RWPE2 (cell line): Measurements from ENCODE around the gene XRCC3.

ENCODE experiments used
- ATAC-seq: fragments of 200-7000 bp; cut with Tn5 transposase; 3 replicates; pipeline ENCODE4 v1.9.1; 2021; ENCODE audit warnings: low read depth
- DNase-seq: peaks from one replicate; pipeline ENCODE4 v3.0.0-alpha.2; 2020; ENCODE audit warnings: low spot score
- H3K27ac ChIP-seq: fragments of 450-650 bp; 2 replicates; pipeline ENCODE4 v1.5.1; 2017; ENCODE audit warnings: mild to moderate bottlenecking; ENCODE audit not compliant: poor library complexity, severe bottlenecking
- H3K27me3 ChIP-seq: fragments of 250-450 bp; sonication (Bioruptor Pico); 2 replicates; pipeline ENCODE4 v1.5.1; 2021; ENCODE audit warnings: mild to moderate bottlenecking, moderate library complexity; ENCODE audit not compliant: insufficient read depth, poor library complexity, severe bottlenecking
- H3K36me3 ChIP-seq: fragments of 250-450 bp; sonication (Bioruptor Pico); 2 replicates; pipeline ENCODE4 v1.5.1; 2020; ENCODE audit warnings: low read depth, mild to moderate bottlenecking, moderate library complexity
- H3K4me1 ChIP-seq: fragments of 250-450 bp; sonication (Bioruptor Pico); 2 replicates; pipeline ENCODE4 v1.5.1; 2021; ENCODE audit warnings: mild to moderate bottlenecking, moderate library complexity; ENCODE audit not compliant: insufficient read depth, poor library complexity, severe bottlenecking
- H3K4me3 ChIP-seq: fragments of 250-450 bp; sonication (Bioruptor Pico); 2 replicates; pipeline ENCODE4 v1.5.1; 2021; ENCODE audit warnings: mild to moderate bottlenecking, moderate library complexity; ENCODE audit not compliant: severe bottlenecking
- H3K9me3 ChIP-seq: fragments of 250-450 bp; sonication (Bioruptor Pico); 2 replicates; pipeline ENCODE4 v1.5.1; 2021; ENCODE audit warnings: mild to moderate bottlenecking, moderate library complexity; ENCODE audit not compliant: severe bottlenecking
- TF ChIP-seq, protein P1 (sequence below): fragments of 450-650 bp; IDR thresholded peaks from one replicate; pipeline ENCODE4 v1.5.1; 2017; ENCODE audit warnings: mild to moderate bottlenecking, moderate library complexity; ENCODE audit not compliant: poor library complexity, severe bottlenecking

Gene XRCC3

DNA sequence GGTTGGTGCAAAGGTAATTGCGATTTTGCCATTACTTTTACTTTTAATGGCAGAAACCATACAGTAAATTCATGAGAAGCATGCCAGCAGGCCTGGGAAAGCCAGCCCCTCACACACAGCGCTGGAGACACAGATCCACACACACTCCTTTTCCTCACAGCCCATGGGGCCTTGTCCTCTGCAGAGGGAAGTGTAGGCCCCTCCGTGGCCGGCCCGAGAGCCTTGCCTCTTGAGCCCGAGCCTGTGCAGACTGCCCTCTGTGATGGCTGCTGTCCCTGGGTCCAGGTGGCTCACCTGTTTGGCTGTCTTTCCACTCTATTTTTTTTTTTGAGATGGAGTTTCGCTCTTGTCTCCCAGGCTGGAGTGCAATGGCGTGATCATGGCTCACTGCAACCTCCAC lies 39.3 kb downstream of the XRCC3 start:
- TF ChIP-seq, protein P1, sequence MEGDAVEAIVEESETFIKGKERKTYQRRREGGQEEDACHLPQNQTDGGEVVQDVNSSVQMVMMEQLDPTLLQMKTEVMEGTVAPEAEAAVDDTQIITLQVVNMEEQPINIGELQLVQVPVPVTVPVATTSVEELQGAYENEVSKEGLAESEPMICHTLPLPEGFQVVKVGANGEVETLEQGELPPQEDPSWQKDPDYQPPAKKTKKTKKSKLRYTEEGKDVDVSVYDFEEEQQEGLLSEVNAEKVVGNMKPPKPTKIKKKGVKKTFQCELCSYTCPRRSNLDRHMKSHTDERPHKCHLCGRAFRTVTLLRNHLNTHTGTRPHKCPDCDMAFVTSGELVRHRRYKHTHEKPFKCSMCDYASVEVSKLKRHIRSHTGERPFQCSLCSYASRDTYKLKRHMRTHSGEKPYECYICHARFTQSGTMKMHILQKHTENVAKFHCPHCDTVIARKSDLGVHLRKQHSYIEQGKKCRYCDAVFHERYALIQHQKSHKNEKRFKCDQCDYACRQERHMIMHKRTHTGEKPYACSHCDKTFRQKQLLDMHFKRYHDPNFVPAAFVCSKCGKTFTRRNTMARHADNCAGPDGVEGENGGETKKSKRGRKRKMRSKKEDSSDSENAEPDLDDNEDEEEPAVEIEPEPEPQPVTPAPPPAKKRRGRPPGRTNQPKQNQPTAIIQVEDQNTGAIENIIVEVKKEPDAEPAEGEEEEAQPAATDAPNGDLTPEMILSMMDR: no peak
- DNase-seq: no peak

DNA sequence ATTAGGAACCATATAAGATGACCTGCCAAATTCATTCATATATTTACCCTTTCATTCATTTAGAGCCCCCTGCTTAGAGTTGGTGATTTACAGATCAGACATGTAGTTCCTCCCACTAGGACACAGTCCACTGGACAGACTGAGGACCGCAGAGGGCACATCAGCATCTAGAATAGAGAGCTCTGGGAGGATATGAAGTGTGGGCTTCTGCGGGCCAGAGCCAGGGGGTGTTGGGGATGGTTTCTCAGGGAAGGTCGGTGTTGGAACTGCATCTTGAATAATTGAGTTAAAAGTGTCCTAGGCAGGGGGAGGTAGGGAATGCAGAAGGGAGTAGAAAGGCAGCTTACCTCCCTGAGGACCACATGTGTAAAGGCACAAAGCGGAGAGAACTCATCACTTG lies 43.3 kb downstream of the XRCC3 start:
- H3K36me3 ChIP-seq: peaks cover 100% of the 10 kb centered on the region
- H3K27me3 ChIP-seq: no peaks in the 10 kb centered on the region
- H3K9me3 ChIP-seq: no peaks in the 10 kb centered on the region
- H3K27ac ChIP-seq: no peak overlapping the region
- no peak for DNase-seq
- H3K4me1 ChIP-seq: no peaks in the 10 kb centered on the region
- H3K4me3 ChIP-seq: no peak overlapping the region
- no peak for ATAC-seq
- TF ChIP-seq, protein P1: no peak

More for the DNA sequence above, 39.3 kb downstream of the XRCC3 start:
- Histone ChIP-seq H3K27ac (no peak overlapping the region), H3K27me3 (no peaks in the 10 kb centered on the region), H3K4me1 (no peaks in the 10 kb centered on the region), H3K4me3 (no peak overlapping the region), H3K9me3 (no peaks in the 10 kb centered on the region), H3K36me3 (peaks cover 100% of the 10 kb centered on the region)
- no peak for ATAC-seq

GRCh38 chr14:103669370-103669769 lies 45.9 kb downstream of the XRCC3 start:
- peaks cover 94% of the 10 kb centered on the region for H3K36me3 ChIP-seq
- ATAC-seq: no peak

GRCh38 chr14:103668117-103668516 lies 47.1 kb downstream of the XRCC3 start:
- no peaks in the 10 kb centered on the region for H3K9me3 ChIP-seq

More at GRCh38 chr14:103669370-103669769, 45.9 kb downstream of the XRCC3 start:
- no peaks in the 10 kb centered on the region for H3K27me3 ChIP-seq
- TF ChIP-seq, protein P1: no peak
- no peak for DNase-seq
- H3K4me1 ChIP-seq: no peaks in the 10 kb centered on the region
- H3K9me3 ChIP-seq: no peaks in the 10 kb centered on the region
- H3K27ac ChIP-seq: no peak overlapping the region
- H3K4me3 ChIP-seq: no peak overlapping the region

DNA sequence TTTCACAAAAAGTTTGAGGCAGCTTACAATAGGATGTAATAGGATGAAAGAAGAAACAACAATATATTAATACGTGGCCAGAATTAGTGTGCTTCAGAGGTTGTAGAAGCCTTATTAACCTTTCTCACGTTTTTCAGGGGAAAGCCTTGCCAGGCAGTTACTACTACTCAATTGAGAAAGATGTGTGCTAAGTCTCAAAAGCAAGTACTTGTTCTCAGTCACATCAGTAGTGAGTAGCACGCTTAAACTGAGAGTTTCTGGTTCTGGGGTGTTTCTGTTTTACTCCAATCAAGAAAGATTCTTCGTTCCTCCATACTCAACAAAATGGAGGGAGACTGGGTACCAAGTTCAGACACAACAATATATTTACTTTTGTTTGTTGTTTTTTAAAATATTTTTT lies 47.6 kb downstream of the XRCC3 start:
- H3K27me3 ChIP-seq: no peaks in the 10 kb centered on the region
- peaks cover 94% of the 10 kb centered on the region for H3K36me3 ChIP-seq
- no peak for ATAC-seq

More at GRCh38 chr14:103668117-103668516, 47.1 kb downstream of the XRCC3 start:
- Histone ChIP-seq H3K4me1 (no peaks in the 10 kb centered on the region), H3K27ac (no peak overlapping the region), H3K4me3 (no peak overlapping the region), H3K27me3 (no peaks in the 10 kb centered on the region), H3K36me3 (peaks cover 94% of the 10 kb centered on the region)
- TF ChIP-seq, protein P1: no peak
- no peak for ATAC-seq
- no peak for DNase-seq

More for the DNA sequence above, 47.6 kb downstream of the XRCC3 start:
- Histone ChIP-seq H3K4me1 (no peaks in the 10 kb centered on the region), H3K27ac (no peak overlapping the region), H3K4me3 (no peak overlapping the region), H3K9me3 (no peaks in the 10 kb centered on the region)
- no peak for DNase-seq
- TF ChIP-seq, protein P1: no peak
